HG02763 (cell line): Measurements from ENCODE around the gene RERE.
"Not testable (repeated sequence)": the region's sequence is repeated elsewhere in the genome, so short reads cannot be mapped to it uniquely, and the experiment has no call there.

Source experiments
- ATAC-seq: cut with Tn5 transposase; IDR thresholded peaks from one replicate; pipeline ENCODE4 v1.9.1; 2021; ENCODE audit warnings: mild to moderate bottlenecking, moderate library complexity; ENCODE audit not compliant: unreplicated experiment

Gene RERE

DNA sequence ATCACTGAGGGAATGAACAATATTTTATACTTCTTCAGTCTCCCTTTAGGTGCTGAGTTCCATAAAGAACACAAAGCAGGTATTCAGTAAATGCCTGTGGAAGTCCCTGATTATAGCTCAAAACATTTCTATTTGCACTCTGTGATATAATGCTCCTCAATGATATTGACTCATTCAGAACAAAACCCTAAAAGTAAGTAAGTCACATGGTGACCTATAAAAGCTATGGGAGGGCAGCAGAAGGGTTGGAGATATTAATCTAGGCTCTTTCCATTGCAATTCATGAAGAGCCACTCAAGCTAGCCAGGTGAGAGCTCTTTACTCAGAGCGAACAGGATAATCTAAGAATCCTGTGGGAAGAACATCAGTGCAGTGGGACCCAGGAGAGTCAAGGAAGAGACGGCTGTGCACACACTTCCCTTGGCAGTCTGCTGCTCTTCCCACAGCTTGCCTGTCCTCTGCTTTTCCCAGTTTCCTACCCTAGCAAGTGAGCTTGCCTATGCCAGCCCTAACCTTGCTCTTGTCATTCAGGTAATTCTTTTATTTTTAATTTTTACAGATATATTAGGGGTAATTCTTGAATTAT lies 197.4 kb downstream of the RERE start:
- not testable (repeated sequence) for ATAC-seq

DNA sequence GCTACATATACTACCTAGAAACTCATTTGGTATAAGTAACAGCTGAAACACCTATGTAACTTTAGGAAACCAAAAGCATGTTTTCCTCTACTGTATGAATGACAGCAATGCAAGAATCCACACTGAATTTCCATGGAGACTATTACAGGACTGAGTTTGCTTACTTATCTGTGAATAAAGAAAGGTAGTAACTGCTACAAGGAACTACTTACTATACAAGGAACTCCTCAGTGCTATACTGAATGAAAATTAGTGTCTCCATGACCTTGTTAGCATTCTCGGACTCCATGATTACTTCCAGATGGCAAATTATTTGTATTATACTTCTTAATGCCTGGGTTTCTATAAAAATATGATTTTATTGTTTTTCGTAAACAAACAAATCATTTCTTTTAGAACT lies 198.0 kb downstream of the RERE start:
- not testable (repeated sequence) for ATAC-seq

DNA sequence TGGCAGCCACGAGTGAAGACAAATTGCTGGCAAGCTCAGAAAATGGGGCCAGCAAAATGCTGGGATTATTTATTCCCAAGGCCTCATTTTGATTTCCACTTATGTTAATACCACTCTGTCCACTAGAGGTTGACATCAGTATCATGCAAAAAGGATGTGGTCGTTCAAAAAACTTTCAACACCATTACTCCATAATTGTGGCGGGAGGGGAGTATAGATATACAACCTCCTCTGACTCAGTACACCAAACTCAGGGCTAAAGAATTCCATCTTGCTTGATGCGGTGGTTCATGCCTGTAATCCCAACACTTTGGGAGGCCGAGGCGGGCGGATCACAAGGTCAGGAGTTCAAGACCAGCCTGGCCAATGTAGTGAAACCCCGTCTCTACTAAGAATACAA lies 200.6 kb downstream of the RERE start:
- ATAC-seq = not testable (repeated sequence)

DNA sequence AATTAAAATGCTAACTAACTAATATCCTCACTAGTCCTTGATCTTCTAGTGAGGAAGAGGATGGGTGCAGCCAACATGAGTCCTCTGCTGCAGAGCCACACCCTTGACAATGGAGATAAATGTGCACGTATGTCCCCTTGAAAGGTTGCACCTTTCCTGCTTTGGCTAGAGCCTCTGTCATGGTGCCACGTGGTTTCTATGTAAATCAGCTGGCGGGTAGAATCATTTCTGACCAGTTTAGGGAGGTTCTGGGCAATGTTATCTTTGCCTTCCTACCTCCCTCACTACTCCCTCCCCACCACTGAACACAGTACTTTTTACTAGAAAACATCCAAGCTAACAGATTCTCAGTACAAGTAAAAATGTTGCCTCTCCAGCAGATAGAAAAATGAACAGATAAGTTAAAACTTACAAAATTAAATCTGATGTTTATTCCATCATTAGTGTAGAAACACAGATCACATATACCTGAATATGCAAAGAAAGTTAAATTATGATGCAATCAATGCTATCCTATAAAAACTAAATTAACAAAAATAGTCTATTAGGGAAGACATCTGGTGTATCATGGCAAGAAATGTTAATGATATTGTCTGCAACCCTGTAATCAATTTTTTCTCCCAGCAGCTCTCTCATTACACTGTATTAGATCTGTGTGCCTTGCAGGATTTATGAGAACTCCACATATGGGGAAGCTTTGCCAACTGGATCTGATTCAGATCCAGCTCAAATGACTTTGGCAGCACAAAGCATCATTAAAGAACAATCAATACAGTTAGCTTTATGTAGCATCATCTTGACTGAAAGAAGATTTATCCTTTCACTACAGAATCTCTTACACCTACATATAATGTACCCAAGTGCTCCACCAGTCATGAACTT lies 205.6 kb downstream of the RERE start:
- not testable (repeated sequence) for ATAC-seq

DNA sequence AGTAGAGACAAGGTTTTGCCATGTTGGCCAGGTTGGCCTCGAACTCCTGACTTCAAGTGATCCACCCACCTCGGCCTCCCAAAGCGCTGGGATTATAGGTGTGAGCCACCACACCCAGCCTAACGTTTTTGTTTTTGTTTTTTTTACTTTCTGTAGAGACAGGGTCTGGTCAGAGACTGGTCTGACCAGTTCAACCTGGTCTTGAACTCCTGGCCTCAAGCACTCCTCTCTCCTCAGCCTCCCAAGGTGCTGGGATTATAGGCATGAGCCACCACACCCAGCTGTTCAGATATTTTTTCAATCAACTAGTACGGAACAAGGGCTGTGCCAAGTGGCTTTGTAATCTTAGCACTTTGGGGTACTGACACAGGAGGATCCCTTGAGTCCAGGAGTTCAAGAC lies 209.5 kb downstream of the RERE start:
- no peak for ATAC-seq

DNA sequence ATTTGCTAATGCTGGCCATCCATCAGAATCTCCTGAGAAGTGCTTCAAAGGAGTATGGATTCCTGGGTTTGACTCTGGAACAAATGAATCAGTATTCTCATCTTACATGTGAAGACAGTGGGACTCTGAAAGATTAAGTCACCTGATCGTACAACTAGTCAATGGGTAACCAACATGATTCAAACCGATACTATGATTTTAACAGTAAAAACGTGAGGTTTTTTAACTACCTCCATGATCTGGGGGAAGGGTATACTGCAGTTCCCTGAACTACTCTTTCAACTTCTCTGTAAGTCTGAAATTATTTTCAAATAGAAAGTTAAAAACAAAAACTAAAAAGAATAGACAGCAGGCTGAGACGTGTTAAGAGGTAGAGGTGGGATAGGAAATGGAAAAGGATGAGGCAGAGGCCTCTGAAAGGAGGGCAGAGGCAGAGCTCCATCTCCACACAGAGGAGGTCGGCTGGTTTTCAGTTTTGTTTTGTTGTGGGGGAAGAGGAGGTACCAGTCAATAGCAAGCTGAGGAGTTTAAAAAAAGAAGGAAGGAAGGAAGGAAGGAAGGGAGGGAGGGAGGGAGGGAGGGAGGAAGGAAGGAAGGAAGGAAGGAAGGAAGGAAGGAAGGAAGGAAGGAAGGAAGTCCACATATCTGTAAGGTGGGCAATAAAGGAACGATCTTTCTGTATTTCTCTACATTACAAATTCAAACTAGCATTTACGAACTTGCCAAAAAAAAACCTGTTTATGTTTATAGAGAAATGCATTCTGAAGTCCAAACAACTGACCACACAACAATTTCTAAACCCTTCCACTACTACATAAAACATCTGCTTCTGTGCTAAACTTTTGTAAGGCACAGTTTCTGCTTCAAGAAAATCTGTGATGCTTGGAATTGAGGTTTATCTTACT lies 213.1 kb downstream of the RERE start:
- ATAC-seq = peak; percentile 75

DNA sequence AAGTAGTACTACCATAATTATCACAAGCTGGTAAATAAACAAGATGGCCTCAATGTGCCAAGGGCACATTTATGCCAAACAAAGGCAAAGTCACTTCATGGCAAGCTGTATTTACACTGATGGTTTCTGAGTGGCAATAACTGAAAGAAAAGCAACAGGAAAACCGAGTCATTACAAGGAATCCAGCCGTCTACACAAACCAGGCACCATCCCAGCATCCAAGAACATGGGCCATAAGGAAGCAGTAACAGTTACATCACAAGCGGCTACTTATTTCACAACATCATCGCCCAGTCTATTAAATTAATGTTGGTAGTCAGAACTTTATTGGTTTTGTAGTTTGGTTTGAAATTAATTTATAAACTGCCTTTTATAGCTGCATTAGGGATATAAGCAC lies 214.2 kb downstream of the RERE start:
- no peak for ATAC-seq

DNA sequence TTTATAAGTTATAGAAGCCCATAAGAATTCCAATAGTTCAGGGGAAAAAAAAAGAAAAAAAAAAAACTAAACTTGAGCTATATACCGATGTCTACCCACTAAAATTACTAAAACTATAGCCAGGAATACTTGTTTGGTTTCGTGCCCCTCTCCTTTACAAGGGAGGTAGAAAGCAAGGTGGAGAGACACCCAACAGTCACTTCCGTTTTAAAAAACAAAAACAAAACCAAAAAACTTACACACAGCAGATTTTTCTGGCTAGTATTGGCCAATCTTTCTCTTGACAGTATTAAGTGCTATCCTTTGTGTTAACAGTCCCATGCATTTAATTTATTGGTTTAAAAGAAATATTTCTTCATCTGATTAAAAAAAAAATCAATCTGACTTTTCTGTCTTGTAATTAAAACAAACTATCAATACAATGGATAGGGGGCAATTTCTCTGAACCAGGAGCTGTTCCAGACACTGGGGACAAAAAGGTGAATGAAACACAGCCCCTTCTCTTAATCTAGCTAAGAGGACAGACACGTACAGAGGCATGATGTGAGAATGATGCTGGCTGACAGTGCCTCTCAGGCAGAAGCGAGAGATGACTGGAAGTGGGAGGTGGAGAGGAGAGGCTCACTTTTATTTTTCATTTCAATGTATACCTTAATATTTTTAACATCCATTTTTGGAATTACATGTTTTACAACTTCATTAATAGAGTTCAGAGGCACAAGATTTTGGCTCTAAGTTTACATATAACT lies 214.8 kb downstream of the RERE start:
- no peak for ATAC-seq

DNA sequence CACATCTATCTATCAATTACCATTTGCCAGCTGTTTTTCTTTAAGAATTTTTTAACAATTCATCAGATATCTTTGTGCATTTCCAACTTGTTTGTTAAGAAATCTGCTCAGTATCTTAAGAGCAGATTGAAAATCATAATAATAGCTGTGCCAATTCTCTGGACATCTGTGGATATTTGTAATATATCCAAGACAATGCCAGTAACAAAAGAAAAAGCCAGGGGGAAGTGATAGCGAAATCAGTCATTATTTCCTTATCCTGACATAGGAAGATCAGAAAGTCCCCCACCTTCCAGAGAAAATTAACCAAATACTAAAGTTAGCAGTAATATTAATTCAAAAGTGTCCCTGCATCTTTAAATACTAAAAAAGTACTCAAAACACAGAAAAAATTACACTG lies 217.1 kb downstream of the RERE start:
- ATAC-seq = no peak

DNA sequence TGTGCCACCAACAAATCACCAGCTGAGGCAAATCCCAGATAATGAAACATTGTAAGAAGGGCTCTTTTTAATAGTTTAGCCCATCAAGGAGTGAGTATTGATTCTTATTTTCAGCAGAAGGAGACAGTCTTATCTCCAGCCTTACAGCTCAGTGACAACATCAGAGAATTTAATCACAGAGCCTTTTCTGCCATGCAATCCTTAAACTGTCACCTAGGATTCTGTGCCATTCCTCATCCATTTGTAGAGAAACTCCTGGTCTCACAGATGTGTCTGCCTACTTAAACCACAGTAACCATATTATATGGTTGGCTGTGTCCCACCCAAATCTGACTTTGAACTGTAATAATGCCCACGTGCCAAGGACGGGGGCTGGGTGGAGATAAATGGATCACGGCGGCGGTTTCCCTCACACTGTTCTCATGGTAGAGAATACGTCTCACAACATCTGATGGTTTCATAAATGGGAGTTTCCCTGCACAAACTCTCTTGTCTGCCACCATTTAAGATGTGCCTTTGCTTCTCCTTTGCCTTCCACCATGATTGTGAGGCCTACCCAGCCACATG lies 217.7 kb downstream of the RERE start:
- no peak for ATAC-seq

DNA sequence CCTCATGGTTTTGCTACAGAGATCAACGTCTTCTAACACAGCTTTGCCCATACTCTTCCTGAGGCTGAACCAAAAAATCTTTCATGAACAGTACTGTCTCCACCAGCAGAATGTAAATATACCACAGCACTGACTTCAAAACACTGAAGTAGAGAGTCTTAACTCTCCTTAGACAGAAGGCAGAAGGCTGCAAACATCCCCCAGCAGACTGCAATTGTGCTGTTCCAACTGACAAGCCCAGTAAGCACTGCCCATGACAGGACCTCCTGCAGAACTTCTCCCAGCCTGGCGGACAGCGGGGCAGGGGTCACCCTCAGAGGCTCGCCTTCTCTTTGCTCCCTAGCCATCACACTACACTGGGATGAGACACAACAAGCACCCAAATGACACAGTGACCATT lies 218.7 kb downstream of the RERE start:
- no peak for ATAC-seq

DNA sequence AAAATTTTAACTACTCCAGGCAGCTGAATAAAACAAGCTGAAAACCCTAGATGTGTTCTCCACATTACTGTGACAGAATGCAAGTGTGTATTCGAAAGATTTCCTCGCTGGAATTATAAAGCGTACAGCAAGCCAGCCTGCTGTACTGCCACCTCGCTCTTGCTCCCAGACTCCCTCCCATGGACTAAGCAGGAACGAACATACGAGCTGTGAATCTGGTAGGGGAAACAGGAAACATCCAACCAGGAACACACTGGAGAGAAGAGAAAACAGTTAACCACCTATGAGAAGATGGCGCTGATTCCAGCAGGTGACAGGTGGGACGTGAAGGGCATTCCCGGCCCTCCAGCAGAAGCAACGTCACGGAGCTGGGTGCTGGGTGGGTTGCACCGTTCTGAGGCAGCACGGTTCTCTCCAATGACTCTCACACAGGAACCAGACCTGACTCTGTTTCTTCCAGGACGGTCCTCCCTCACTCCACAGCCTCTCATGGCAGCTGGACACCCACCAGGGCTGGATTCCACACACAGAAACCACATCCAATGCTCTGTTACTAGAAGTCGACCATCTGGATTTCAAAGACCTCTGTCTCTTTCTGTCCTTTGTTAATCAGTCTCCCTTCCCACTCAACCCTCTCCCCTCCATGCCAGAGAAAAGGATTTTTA lies 219.2 kb downstream of the RERE start:
- ATAC-seq = no peak

DNA sequence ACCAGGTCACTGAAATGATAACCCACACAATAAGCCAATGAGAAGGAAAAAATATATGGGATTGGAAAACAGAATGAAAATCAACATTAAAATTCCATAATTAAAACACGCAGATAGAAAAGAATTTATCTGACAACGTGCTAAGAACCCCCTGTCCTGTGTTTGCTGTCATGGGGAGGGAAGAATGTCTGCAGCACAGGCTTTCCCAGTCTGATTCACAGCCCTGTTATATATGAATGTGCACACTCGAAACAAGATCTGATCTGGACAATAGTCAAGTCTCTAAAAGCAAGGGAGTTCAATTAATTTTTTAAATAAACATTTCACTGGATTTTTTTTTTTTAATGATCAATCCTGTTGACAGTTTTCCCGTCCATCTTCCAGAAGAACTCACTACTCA lies 220.0 kb downstream of the RERE start:
- no peak for ATAC-seq

DNA sequence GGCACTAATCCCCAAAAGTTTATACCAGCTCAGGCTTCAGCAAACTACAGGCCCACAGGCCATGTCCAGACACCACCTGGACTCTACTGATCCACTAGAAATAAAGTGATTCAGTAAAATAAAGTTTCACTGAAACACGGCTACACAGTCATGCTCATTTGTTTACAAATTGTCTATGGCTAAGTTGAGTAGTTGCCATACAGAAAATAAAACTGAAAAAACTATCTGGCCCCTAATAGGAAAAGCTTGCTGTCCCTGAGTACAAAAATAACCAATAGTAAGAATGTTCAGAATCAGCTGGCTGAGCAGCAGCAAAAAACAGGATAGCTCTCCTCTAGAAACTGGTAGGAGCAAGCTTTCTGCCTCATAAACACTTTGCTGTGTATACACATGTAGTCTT lies 221.5 kb downstream of the RERE start:
- no peak for ATAC-seq

DNA sequence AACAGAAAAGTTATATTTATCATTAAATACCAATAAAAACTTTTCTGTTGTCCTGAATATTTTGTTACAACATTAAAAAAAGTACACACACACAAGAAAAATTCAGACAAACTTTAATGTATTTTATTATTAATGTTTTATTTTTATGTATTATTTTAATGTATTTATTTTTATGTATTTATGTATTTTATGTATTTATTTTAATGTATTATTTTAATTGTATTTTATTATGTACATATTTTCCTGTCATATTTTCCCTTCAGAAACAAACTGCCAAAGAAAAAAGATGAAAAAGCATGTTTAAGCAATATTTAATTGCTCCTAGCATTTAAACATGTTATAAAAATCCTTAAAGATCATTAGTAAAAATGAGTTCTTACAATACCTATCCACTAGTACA lies 222.1 kb downstream of the RERE start:
- no peak for ATAC-seq

DNA sequence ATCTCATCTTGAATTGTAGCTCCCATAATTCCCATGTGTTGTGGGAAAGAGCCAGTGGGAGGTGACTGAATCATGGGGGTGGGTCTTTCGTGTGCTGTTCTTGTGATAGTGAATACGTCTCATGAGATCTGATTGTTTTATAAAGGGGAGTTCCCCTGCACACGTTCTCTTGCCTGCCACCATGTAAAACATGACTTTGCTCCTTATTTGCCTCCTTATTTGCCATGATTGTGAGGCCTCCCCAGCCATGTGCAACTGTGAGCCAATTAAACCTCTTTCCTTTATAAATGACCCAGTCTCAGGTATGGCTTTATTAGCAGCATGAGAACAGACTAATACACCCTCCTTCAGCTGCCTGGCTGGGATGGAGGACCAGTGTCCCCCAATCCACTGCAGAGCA lies 224.1 kb downstream of the RERE start:
- ATAC-seq = not testable (repeated sequence)

DNA sequence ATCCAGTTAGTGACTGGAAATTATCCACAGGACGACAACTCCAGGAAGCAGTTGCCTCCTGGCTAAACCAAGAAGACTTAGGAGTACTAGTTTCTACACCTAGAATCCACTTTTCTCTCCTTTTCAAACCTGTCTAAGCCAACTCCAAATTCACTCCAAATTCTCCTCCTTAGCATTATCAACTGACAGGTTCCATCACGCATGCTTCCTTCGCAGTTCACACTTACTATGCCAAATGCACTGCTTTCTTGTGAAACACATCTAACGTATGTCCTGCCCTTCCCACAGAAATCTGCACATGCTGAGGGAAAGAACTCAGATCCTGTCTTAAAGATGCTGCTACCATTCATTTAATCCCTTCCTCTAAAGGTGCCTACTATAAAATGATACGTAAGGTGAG lies 225.9 kb downstream of the RERE start:
- no peak for ATAC-seq

DNA sequence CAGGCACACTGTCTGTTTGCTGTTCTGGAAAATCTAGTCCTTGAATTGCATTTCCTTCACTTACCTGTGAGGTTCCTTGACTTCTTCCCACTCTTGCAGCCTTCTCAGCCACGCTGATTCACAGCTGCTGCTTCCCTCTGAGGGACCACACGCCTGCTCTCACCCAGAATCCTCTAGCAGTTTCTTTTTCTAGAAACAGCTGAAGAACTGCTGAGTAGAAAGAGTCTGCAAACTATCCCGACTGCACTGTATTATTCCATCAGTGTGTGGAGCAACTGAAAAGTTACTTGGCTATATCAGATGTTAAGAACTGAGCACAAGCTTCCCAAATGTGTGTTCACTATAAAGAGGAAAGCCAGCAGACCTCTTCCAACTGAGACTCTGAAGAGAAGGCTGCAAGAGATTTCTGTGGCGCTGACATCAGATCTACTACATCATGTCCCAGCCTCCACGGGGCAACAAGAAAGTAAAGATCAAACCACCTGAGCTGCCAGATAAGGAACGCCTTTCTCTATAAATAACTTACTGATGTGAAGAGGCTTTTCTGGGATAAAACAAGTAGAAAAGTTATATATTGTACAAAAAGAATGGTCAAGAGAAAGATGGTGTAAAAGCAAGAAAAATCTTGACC lies 226.6 kb downstream of the RERE start:
- ATAC-seq = no peak

DNA sequence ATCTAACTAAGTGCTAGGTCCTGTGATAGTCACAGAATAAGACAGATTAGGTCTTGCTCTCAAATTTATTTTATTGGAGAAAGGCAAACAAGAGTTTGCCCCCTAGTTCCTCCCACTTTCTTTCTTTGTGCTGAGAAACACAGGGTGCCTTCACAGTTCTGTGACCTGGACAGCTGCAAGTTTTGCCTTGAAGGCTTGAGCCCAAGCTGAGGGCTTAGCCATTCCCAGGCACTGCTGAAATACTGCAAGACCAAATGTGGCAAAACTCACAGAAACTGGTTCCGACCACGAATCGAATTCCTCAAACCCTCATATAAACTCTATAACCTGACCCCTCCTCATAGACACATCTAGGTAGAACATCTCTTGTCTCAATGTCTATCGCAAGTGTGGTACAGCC lies 227.9 kb downstream of the RERE start:
- no peak for ATAC-seq

DNA sequence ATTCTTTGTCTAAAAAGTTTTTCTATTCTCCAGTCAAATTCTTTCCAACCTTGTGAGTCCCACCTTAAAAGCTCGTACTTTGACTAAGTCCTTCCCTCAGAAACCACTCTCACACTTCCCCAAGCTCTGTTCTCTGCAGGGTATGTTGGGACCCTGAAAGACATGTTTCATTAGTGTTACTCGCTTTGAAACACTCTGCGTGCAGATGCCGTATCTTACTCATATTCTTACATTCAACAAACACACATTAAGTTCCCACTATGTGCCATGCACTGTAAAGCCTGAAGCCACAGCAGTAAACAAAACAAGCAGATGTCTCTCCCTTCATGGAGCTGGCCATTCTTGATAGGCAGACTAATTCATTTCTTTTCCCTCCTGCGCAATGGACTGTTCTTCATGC lies 229.7 kb downstream of the RERE start:
- no peak for ATAC-seq
